ENCODE data around the gene RAD51B.
"Not testable (repeated sequence)": the region's sequence is repeated elsewhere in the genome, so short reads cannot be mapped to it uniquely, and the experiment has no call there.

Gene RAD51B

DNA sequence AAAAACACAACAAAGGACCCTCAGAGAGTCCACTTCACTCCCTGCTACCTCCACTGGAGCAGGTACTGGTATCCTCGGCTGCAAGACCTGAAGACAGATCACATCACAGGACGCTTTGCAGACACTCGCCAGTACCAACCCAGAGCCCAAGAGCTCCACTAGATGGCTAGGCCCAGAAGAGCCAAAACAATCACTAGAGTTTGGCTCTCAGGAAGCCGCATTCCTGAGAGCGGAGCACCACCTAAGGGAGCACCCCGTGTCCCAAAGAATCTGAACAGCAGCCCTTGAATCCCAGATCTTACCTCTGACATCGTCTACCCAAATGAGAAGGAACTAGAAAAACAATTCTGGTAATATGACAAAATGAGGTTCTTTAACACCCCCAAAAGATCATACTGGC, 399.8 kb downstream of the RAD51B start:
- DNase-seq, result no peak

DNA sequence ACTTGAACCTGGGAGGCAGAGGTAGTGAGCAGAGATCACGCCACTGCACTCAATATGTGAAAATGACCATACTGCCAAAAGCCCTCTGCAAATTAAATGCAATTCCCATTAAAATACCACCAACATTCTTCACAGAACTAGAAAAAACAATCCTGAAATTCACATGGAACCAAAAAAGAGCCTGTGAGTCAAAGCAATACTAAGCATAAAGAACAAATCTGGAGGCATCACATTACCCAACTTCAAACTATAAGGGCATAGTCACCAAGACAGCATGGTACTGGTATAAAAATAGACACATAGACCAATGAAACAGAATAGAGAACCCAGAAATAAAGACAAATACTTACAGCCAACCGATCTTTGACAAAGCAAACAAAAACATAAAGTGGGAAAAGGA, 401.5 kb downstream of the RAD51B start:
- not testable (repeated sequence) for DNase-seq

DNA sequence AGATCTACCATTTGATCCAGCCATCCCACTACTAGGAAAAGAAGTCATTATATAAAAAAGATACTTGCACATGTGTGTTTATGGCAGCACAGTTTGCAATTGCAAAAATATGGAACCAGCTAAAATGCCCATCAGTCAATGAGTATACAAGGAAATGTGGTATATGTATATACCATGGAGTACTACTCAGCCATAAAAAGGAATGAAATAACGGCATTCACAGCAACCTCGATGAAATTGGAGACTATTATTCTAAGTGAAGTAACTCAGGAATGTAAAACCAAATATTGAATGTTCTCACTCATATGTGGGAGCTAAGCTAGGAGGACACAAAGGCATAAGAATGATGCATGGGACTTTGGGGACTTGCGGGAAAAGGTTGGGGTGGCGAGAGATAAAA, 402.6 kb downstream of the RAD51B start:
- DNase-seq, result no peak

DNA sequence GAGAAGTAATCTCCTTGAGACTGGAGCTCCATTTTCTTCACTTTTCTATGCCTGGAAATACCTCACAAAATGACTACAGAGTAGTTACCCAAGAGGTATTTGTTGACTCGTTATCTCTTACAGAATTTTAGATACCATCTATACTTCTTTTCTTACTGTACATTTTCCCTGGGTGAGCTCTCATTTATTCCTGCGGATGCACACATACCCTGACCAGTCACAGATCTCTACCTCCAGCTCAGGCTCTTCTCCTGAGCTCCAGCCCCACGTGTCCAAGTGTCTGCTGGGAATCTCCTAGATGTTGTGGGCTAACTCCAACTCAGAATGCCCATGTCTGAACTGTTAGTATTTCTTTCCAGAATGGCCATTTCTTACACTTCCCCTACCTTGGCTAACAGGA, 403.1 kb downstream of the RAD51B start:
- no peak for DNase-seq

DNA sequence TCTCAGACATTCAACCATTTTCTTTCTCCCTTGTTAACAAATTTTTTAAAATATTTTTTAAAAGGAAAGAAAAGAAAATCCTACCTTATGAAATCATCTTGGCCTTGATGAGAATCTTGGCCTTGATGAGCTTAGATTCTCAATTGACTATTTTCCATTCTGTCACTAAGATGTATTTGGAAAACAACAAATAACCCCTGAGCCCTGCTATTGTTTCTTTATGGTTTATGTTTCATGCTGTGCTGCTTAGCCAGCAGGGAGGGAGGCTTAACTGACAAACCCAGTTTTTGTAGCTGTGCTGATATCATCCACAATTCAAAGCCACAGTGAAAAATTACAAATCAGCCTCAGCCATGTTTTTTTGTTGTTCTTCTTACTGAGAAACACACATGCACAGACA, 404.1 kb downstream of the RAD51B start:
- no peak for DNase-seq

DNA sequence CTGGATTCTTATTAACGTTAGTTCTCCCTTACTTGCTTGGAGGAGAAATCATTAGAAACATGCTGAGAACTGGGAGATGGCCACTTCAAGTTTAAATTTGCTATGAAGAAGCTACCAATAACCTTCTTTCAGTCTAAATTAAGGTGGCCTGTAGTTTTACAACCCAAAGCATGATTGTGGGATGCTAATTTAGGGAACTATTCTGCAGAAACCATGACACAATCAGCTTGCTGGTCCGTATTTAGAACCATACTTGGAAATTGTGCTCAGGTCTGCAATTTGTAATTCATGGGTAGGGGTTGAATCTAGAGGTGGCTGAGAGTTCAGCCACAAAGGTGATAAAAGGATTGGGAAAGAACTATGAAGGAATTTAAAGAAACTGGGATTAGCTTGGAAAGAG, 405.7 kb downstream of the RAD51B start:
- no peak for DNase-seq

DNA sequence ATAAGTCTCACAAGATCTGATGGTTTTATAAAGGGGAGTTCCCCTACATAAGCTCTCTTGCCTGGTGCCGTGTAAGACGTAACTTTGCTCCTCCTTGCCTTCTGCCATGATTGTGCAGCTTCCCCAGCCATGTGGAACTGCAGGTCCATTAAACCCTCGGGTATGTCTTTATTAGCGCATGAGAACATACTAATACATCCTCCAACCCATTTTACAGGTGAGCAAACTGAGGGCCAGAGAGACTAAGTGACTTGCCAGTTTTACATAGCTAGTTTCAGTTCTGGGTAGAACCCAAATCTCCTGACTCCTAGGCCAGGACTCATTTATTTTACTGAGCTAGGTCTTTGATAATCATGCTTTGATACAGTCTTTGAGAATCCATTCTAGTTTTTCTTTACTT, 406.9 kb downstream of the RAD51B start:
- no peak for DNase-seq

DNA sequence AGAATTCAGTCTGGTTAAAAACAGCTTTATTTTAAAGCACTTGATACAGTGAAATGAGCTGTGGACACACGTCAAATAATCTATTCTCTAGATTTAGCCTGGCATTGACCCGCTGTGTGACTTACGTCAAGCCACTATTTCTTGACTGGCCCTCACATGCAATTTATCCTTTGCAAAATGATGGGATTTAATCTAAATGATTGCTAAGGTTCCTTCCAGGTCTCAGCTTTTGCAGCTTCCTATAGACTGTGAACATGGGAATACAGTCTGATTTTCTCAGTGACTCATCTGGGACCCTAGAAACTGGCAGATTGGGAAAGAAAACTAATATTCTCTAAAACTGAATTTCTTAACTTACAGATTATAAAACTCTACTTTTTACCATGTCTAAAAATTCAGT, 409.1 kb downstream of the RAD51B start:
- no peak for DNase-seq

DNA sequence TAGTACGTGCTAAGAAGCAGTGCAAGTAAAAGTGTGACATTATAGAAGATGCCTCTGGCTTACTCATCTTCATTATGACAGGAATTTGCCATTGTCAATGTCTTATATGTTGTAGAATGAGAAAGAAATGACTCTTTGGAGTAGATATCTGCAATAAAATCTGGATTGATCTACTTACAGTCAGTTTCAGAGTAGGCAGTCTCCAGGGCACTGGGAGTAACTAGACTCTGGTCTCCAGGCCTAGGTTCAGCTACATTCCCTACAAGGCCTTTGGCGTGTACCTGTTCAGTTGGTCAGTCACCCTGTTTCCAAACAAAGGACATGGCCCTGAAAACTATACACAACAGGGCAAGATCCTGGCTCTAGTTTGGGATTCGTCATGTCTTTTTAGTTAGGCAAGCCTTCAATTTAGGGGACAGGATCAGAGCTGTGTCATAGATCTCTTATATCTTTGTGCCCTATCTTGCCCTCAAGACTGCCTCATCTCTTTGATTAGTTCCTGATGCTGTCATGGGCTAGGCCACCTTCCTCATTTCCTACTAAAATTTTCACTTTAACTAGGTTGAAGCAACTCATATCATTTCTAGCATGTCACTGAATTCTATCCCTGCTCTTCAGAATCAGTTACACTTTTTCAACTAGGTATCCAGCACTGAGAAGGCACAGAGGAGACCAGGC, 410.0 kb downstream of the RAD51B start:
- no peak for DNase-seq

DNA sequence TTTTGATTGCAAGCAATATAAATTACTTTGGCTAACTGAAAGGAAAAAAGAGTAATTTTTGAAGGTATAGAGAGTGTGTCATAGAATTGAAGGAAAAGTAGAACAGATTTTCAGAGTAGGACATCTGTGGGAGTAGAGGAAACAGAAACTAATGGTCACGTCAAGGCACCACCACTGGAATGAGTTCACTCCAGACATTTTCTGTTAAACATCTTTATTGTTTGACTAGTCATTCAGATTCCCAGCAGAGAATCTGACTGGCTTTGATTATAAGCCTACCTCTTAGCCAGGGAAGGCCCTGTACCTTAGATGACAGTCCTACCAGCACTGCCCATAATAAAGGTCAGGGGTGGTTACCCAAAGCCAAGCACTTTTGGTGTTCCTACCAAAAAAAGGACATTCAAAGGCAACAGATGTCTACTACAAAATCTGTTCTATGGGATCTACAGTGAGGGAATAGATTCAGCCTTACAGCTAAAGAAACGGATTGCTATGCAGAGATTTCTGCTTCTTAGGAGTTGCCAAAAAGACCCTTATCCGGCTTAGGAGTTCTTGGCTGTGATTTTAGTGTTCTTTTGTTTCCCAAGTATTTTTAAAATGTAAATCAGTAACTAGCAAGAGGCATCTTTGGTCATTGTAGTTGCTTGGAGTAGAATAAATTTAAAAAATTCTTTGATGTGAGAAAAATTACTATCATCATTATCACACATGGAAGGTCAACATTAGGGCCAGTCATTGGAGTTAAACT, 410.8 kb downstream of the RAD51B start:
- DNase-seq, result no peak

DNA sequence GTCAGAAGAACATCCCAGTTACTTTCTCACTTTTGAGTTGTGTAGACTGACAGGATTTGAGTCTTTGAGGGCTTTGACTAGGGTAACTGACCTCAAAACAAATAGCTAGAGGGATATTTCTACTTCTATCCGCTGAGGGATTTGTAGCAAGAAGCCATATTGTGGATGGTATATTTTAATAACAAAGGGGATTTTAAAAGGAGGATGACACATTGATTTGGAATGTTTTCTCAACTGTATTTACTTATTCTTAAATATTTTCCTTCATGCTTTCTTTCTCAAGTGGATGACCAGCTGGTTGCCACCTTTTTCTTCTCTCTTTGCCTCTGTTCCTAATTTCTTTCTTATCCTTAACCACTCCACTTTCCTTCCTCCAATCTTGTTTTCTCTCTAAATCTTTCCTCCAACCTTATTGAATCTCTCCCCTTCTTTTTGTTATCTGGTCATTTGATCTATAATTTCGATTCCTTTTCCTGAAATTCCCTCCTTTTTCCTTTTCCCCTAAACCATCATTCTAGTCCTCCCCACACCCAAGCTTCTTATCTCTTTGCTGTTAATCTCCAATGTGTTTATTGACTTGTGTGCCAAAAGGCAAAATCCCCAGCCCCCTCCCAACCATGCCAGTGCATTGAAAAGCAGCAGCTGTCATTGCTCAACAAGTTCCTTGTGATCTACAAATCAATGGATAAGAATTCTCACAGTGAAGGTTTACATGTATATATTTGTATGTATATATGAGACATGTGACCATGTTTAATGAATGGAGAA, 411.6 kb downstream of the RAD51B start:
- DNase-seq, result no peak

DNA sequence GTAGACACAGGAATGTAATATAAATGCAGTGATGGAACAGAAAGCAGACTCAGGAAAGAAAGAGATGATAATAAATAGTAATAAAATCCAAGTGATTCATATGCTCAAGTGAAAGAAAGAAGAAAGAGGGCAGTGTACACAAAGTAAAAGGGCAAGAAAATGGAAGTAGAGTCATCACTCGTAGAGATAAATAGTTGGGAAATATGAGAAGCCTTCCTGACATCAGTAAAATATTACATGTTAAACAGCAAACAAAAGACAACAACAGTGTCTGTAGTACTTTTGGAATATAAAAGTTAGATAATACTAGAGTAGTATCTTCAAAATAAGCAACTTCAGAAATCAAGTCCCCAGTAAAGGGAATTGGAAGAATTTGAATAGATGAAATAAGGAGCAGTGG, 412.3 kb downstream of the RAD51B start:
- no peak for DNase-seq

DNA sequence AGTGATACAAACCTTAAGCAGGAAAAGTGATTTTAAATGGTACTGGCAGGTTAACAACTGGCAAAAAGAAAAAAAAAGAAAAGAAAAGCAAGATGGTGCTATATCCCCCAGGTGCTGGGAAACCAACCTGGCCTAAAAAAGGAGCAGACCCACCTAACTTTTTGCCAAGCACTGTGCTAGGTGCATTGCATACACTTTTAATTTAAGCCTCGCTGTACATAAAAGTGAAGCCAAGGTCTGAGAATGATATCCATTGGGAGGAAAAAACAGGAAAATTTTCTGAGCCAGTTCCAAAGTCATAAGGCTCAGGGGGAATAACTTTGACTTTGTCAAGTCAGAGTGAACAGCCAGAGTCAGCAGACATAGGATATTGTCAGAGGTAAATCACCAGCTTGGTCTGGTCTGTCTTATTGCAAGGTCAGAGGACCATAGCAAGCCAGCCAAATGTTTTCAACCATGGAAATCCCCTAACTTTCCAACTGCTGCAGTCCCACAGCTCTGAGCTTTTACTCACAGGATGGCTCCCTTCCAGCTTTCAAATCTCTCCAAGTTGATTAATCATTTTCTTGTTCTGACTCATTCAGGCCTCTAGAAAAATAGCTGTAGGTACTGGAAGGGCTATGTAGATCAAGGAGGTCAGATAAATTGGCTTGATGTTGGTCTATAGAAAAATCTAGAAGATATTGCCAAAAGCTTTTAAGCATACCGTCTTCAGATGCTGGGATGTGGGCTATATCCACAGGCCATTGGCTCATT, 412.9 kb downstream of the RAD51B start:
- peak in 1 of 2 donors; percentile 4 for DNase-seq

DNA sequence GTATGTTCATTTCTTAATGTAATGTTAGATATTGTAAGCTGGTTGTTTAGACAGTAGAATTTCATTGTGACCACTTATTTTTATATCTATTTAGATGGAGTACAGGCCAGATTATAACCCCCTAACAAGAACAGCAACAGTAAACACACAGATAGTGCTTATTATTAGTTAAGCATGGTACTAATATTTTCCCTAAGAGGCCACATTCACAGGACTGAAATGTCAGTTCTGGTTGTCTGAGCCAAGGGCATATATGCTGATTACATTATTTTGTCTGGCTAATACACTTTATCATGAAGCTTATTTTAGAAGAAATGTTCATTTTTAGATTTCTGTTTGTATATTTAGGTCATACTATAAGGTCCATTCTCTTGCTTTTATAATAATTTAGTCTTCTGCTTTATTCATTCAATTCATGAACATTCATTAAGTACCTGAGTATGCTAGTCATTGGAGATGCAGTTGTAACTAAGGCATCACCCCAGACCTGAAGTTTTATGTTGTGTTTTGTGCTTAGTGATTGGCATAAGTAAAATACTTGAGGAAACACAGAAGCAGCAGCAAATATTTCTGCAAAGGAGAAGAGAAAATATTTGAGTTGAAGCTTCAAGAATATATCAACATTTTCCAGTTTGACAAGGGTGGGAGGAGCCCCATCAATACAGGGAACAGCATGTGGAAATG, 413.7 kb downstream of the RAD51B start:
- DNase-seq, result no peak

DNA sequence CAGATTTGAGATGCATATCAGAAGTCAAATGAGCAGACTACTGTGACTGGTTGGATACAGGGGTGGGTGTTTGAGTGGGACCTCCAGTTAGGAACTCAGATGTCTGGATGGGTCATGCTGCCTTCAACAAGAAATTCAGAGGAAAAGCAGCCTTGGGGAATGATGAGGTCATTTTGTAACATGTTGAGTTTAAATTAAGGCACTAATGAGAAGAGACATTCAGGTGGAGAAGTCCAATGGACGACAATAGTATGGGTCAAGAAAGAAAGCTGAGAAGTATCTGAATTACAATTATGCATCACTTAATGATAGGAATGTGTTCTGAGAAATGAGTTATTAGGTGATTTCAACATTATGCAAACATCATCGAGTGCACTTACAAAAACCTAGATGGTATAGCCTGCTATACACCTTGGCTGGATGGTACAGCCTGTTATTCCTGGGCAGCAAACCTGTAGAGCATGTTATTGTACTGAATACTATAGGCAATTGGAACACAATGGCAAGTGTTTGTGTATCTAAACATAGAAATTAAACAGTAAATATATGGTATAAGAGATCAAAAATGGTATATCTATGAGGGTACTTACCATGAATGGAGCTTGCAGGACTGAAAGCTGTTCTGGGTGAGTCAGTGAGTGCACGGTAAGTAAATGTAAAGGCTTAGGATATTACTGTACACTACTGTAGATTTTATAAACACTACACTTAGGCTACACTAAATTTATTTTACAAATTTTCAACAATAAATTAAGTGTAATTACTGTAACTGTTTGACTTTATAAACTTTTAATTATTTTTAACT, 414.7 kb downstream of the RAD51B start:
- DNase-seq, result no peak

DNA sequence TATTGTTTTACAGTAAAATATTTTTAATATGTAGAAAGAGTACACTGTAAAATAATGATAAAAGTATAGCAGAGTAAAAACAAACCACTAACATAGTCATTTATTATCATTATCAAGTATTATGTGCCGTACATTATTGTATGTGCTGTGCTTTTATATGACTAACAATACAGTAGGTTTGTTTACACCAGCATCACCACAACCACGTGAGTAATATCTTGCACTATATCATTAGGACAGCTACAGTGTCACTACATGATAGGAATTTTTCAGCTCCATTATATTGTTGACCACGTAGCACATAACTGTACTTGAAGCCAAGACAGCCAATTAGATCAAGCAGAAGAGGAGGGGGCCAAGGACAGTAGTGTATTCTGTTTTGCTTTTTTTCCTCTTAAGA, 415.4 kb downstream of the RAD51B start:
- DNase-seq, result no peak

DNA sequence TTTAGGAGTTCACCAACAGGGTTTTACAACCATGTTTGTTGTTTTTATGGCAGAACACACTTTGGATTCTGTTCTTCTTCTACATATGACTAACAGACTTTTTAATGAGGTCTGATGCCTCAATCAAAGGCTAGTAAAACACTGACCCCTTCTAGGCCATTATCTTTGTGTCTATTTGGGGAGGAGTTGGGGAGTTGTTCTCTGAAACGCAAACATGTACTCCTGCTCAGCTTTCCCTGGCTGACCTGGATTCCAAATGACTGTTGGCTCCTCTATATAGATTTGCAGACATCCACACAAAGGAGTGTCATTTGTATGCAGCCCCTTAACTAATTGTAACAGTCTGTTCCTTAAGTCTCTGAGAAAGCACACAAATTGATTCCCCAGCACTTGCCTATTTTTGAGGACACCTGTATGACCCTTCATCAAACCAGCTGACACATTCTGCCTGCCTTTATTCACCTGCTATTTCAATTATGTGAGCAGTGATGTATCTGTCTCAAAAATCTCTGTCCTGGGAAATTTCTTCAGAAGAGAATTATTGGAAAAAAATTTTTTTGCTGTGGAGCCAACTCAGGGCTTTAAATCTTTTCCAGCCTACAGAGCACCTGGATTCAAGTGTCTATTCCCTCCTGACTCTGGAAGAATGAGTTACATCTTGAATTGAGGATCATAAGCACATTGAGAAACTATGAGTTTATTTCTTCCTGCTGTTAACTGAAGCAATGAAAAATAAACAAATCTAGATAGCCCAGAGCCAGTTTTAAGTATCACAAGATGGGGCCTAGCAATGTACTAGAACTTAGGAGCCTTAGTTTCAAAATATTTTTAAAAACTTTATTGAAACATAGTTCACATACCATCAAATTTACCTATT, 417.2 kb downstream of the RAD51B start:
- DNase-seq, result no peak

DNA sequence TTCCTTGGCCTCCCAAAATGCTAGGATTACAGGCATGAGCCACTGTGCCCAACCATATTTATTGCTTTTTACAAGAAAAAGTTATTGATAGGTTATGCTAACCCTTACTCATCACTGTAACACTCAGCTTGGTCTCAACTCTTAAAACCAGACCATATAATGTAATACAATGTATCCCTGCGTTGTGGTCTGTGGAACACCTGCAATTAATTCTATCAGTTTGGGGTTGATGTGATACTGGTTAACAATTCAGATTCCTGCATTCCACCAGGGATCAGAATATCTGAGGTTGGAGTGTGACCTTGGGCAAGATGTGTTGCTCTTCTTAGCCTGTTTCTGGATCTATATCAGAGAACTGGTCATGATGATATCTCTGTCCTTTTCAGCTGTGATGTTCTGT, 419.0 kb downstream of the RAD51B start:
- DNase-seq, result no peak

DNA sequence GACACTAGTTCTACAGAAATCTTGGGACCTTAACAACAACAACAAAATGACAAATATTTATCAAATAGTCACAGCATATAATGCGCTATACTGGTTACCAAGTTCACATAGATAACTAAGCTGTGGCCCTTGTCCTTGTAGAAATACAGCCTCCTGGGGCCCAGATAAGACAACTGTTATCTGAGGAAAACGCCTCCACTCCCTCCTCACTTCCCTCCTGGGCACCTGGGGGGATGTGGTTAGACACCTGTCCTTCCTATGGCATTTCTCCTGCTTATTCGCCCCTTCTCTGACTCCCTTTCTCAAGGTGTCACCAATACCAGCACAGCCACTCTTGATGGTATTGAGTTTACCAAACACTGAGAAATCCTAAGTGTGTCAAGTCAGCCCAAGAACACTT, 419.4 kb downstream of the RAD51B start:
- DNase-seq, result no peak

DNA sequence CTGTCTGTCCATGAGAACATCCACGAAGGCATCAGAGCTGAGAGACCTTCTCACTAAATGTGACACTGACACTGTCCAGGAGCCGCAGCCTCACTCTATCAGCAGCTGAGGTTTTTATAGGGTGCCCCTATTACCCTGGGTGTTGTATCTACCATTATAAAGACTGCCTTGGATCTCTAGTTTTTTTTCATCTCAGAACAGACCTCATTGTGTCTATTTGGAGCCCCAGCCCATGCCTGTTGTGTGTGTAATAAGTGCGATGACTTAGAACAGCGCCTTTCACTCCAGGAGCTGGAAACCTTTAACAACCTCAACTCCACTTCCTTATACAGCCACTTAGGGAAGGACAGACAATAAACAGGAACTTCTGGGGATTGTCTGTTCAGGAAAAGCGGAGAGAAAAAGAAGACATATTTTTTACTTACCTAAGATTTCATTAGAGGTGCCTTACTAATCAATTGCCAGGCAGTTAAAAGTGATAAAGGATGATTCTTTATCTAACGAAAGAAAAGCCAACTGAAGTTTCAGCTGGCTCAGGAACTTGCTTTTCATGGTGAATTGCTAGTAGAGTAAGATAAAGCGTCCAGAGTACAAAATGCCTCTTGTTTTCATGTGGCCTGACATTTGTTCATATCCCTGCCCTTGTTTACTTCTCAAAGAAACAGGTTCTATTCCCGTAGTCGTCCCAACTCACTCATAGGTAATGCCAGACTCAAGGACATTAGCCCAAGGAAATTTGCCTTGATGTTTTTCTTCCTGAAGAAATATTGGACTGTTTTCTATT, 420.6 kb downstream of the RAD51B start:
- no peak for DNase-seq
